GM21390 (cell line): ENCODE measurements around the gene FBXO41.
"Not testable (repeated sequence)": the region's sequence is repeated elsewhere in the genome, so short reads cannot be mapped to it uniquely, and the experiment has no call there.

ENCODE experiments used
- ATAC-seq: cut with Tn5 transposase; IDR thresholded peaks from one replicate; pipeline ENCODE4 v1.9.1; 2021; ENCODE audit not compliant: unreplicated experiment

The FBXO41 gene

DNA sequence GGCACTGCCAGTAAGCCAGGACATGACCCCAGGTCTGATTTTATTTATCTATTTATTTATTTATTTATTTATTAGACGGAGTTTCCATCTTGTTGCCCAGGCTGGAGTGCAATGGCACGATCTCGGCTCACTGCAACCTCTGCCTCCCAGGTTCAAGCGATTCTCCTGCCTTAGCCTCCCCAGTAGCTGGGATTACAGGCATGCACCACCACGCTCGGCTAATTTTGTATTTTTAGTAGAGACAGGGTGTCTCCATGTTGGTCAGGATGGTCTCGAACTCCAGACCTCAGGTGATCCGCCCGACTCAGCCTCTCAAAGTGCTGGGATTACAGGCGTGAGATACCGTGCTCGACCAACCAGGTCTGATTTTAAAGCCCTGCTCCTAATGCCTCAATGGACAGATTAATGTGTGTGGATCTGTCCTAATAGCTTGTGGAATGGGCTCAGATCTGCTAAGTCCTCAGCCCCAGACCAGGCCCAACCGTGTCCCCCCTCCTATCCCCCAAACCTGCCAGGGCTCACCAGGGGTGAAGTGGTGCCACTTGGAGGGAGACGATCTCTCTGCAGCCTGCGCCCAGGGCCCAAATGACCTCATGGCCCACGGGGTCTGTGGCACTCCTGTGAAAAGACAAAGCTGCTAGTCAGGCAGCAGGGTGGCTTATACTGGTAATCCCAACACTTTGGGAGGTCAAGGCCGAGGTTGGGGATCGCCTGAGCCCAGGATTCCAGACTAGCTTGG, 21.4 kb downstream of the FBXO41 start:
- ATAC-seq, result not testable (repeated sequence)

DNA sequence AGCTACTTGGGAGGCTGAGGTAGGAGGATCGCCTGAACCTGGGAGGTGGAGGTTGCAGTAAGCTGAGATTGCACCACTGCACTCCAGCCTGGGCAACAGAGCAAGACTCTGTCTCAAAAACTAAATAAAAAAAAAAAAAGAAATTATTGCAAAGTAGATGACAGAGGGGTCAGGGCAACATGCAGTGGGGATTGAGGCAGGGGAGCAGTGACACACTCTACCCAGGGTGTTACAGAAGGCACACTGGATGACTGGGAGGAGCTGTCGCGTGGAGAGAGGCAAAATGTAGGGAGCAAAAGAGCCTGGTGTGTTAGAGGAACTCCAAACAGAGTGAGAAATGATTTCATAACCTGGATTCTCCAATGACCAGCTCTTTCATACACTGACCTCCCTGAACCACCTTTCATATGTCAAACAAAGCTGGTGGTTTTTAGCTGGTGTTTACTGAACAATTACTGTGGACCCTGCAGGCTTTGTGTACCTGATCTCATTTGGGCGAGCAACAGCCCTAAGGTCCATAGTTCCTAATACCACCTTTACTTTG, 22.1 kb downstream of the FBXO41 start:
- ATAC-seq, result no peak

DNA sequence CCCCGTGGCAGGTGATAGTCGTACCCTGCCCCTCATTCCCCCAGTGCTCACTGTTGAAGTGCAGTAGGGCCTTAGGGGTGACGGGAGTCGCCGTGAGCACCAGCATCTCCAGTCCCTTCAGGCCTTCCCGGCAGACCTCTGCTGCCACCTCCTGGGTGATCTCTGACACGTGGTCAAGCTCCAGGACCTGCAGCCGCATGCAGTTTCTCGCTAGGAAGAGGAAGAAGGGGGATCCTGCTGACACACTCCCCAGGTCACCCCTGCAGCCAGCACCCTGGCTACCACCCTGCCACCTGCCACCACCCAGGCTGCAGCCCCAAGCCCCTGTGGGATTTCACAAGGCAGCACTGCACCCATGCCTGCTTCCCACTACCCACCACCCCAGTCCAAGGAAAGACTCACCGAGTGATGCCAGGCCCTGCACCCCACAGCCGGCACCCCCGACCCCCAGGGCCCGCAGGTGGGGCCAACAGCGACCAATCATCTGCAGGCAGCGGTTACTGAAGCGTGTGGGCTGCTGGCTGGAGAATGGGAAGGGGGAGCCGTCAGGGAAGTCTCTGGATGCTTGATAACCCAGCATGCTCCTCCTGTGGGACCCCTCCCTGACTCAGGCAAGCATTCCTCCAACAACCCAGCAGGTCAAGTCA, 23.8 kb downstream of the FBXO41 start:
- ATAC-seq, result no peak

DNA sequence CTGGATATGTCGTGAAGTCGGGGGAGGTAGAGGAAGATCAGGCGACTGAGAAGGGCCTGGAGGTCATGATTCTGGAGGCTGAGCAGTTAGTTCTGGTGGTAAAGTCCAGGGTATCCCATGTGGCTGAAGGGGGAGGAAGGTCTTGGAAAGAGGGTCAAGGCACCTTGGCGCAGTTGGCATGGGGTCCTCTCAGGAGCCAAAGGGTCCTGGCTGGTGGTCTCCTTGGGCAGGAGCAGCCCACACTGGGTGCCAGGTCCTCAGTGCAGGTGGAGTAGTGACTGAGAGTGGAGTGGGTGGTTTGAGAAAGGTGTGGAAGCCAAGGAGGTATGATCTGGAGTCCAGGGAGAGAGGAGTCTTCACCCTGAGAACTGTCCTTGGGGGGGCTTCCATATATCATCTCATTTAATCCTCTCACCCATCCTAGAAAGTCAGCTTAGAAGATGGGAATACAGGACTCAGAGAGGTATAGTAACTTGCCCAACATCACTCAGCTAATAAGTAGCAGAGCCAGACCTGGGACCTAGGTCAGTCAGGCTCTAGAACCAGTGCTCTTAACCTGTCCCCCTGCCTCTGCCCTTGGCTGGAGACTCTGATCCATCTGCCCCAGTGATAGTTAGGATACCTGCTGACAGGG, 24.5 kb downstream of the FBXO41 start:
- no peak for ATAC-seq

- no peak for ATAC-seq
Observed at GRCh38 chr2:73259276-73259675, 25.0 kb downstream of the FBXO41 start.

GRCh38 chr2:73258913-73259215, 25.4 kb downstream of the FBXO41 start:
- no peak for ATAC-seq

DNA sequence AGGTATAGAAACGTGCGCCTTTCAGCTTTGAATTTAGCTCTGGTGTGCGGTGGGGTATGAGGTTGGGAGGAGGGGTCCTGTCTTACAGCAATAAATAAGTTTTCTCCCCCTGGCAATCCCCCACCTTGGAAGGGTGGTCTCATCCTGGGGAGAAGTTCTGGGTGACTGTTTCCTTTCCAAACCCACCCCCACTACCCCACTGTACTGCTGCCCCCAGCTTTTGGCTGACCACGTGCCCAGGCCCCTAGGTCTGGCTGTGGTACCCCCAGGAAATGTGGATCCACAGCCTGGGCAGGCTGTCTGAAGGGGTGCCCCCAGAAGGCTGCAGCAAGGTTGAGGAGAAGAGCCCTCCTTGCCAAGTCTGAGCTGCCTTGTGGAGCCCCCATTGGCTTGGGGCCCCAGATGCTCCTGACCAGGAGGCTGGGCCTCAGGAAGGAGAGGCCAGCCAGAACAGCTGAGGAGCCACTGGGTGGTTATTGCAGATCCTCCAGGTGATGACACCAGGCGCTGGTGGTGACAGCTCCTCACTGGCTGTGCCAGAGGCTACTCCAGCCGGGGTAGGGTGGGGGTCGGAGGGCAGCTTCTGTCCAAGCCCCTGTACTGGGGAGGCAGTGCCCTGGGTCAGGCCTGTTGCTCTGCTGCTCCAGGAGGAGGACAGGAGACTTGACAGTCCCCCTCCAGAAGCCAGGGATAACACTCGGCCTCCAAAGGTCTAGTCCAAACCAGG, 25.9 kb downstream of the FBXO41 start:
- no peak for ATAC-seq

DNA sequence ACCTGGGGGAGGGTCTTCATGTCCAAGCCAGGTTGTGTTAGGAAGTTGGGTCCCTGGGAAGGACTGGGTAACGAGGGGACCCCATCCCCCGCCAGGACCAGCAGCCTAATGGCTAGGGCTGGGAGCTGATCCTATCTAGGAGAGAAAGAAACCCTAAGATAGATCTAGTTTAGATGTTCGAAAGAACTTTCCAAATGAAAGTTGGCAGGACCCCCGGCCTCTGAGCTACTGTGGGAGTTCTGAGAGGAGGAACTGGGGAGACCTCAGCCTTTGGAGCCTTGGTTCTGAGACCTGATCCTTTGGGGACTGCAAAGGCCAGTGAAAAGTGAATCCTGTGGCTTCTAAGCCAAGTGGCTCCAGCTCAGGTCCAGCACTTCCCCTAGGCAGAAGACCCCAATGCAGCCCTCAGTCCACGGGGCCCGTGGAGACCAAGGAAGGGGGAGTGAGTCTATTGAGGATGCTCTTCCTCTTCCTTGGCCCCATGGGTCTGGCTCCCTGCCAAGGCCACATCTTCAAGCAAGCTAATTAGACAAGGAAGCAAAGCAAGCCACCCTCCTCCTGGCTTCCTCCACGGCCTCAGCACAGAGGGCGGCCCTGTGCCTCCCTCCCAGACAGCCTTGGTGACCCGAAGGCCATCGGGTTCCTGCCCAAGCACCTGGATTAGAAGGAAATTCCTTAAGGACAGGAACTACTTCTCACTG, 26.7 kb downstream of the FBXO41 start:
- no peak for ATAC-seq

GRCh38 chr2:73257021-73257420, 27.3 kb downstream of the FBXO41 start:
- ATAC-seq, result no peak

DNA sequence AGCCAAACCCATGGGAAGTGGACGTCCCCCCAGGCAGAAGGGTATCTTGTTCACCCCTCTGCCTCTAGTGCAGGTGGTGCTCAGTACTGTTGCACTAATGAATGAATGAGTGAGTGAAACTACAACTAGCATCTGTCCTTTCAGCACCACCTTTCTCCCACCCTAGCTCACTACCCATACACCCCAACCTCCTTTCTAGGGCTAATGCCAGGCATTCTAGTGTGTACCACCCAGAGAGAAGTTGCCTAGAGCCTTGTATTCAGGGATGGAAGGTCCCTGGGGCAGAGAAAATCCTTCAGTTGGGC, 27.7 kb downstream of the FBXO41 start:
- no peak for ATAC-seq

DNA sequence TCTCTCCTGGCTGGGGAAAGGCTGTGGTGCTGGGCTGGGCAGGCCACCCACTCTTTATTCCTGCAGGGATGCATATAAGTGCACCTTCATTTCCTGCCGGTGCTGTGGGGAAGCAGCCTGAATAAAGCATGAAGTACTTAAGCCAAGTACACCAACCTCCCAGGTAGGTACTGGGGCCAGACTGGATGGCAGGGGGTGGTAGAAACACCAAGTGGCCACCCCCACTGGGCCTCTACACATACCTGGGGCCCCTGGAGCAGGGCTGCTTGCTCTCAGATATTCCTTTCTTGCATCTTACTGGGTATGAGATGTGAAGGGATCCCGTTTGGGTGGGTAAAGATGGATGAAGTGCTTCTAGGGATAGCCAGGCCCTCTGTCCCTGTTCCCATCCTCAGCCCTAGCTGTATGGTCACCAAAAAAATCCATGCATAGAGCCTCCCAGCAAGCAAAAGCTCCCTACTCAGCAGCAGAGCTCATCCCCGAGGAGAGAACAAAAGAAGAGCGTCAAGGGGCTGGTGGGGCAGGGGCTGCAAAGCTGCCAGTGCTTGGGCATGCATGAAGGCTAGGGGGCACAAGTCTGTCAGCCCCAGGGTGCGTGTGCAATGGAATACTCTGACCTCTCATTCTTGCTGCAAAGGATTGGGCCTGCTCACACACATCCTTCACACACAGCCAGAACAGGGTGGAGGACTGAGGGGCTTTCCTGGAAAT, 28.2 kb downstream of the FBXO41 start:
- ATAC-seq, result no peak

DNA sequence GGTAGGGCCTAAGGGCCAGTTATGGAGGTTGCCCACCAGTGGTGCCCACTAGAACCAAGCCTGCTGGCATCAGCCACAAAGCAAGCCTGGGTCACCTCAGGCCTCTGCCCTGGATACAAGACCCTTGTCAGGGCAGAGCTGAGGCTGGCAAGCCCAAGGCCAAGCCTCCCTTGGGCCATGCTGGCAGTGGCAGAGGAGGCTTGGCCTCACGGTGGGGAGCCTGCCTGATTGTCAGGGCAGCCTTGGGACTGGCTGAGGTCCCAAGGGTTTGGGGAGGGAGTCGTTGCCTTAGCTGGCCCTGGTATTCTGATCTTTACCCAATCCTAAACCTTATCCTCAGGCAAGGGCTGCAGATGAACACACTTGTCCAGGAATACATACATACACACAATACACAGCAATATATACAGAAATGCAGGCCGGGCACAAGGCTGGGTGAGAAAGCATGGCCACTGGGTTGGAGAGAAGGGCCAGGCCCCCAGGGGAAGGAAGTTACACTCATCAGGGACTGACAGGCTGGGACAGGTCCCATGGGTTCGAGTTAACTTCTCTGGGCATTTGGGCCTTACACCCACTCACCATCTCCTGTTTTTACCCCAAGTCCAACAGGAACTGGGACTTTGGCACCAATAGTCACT, 29.2 kb downstream of the FBXO41 start:
- ATAC-seq, result no peak

DNA sequence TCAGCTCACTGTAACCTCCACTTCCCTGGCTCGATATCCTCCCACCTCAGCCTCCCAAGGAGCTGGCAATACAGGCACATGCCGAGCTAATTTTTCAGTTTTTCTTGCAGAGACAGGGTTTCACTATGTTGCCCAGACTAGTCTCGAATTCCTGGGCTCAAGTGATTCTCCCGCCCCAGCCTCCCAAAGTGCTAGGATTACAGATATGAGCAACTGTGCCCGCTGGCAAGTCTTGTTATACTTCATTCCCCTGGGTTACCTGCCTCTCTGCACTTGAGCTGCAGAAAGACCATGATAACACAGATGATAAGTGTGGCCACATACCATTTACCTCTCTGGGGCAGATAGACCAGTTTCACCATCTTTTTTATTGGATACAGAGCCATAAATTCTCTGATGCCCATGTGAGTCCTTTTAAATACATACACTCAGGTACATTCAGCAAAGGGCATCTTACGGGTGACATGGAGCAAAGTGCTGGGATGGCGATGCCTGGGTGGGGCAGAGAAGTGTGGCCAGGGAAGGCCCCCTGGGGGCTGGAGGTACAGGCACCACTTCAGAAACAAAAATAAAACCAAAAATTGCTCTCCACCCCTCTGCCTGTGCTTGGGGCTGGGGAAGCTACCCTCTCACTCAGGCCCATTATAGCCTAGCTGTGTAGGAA, 29.8 kb downstream of the FBXO41 start:
- no peak for ATAC-seq

- no peak for ATAC-seq
Observed at GRCh38 chr2:73253901-73254300, 30.4 kb downstream of the FBXO41 start.

DNA sequence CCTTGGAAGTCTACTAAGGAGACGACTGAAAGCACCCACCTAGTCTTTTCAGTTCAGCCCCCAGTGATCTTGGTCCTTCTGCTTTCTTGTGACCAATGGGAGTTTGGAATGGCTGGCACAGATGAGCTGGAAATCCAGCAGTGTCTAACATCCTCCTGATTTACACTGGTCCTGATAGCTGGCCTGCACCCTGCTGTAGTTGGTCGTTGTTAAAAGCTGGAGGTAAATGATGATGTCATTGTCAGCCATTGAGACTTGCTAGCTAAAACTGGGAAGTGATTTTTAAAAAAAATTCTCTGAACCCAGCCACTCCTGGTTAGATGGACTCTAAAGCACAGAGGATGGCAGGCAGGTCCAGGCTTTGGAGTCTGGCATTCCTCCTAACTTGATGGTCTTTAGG, 30.9 kb downstream of the FBXO41 start:
- no peak for ATAC-seq

DNA sequence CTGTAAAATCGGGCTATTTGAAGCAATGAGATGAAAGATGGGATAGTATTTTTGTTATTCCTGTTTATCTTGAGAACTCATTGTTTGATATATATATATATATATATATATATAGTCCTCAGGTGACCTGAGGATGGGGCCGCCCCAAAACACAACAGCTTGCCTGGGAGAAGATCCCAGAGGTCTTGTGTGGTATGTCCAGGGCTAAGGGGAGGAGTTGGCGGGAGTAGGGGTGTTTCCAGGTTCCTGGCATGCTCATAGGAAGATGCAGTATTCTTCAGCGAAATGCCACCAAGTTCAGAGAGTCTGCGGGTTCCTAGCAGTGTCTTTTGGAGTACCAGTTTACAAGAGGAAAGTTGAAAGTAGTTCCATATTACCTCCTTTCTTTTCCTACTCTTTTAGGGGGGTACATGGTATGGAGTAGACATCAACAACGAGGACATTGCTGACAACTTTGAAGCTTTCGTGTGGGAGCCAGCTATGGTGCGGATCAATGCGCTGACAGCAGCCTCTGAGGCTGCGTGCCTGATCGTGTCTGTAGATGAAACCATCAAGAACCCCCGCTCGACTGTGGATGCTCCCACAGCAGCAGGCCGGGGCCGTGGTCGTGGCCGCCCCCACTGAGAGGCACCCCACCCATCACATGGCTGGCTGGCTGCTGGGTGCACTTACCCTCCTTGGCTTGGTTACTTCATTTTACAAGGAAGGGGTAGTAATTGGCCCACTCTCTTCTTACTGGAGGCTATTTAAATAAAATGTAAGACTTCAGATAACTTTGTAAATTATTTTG, 31.8 kb downstream of the FBXO41 start:
- ATAC-seq, result no peak

DNA sequence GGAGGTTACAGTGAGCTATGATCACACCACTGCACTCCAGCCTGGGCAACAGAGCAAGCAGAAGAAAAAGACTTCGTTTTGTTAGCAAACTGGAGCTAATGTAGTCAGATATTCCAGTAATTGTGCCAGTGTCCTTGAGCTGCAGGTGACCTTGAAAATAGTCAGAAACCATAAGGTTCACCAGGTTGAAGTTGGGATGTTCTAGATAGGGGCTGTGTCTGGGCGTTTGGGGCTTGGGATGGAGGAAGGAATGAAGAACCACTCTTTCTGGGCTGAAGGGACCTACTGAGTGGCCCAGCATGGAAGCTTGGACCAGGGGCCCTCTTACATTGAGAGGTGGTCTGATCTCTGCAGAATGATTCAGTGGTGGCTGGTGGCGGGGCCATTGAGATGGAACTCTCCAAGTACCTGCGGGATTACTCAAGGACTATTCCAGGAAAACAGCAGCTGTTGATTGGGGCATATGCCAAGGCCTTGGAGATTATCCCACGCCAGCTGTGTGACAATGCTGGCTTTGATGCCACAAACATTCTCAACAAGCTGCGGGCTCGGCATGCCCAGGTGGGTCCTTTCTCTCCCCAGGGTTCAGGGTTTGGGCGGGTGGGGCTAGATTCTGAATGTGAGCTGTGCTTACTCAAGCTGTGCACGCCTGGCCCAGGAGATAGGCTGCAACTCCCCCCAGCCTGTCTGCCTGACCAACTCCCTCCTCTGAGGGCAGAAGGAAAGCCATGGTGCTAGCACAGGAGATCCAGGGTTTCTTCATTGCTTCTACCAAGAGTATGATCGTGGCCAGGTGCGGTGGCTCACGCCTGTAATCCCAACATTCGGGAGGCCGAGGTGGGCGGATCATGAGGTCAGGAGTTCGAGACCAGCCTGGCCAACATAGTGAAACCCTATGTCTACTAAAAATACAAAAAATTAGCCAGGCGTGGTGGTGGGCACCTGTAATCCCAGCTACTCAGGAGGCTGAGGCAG, 33.1 kb downstream of the FBXO41 start:
- ATAC-seq, result no peak

DNA sequence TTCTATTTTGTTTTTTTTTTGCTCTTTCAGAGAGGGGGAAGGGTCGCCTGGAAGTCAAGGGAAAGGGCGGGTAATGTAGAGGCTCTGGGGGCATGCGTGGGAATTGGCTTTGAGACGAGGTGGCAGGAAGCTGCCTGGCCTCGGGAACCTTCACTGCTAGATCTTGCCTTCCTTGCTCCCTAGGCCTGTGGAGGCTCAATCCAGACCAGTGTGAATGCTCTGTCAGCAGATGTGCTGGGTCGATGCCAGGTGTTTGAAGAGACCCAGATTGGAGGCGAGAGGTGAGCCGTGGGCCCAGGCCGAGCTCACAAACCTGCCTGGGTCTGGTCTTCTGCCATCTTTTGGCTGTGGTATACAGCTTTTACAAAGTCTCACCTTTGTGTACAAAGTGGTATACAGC, 34.6 kb downstream of the FBXO41 start:
- ATAC-seq, result no peak
